ENCODE data around the gene SFMBT2. TPM values are rescaled to one million over a fixed set of nuclear protein-coding genes. Genes with fewer than 3 reads are reported as not detected.

The SFMBT2 gene
- polyA plus RNA-seq, 2 of the 4 experiments (the other 2 are of a cell fraction): 9.6 to 10.2 TPM

- TF ChIP-seq CEBPB (IDR thresholded peaks at IDR 0.05): no peak
These were observed 251.3 kb downstream of the SFMBT2 start (continued) for GRCh38 chr10:7159517-7159916.

DNA sequence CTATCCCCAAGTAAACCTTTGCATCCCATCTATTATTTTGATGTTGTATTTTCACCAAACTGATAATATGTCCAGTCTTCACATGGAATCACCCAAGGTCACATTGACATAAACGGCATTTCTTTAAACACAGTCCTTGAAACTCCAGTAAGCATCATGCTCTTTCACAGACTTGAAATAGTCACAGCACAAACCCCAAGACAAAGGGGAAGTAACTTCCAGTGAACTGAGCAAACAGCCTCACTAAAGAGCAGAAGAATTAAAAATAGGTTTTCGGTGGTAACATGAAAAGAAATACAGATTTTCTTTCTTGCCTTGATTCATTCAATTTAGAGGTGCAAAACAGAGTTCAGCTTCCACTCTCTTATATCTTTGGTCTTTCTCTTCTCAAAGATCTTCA lies 253.7 kb downstream of the SFMBT2 start:
- FAIRE-seq: no peak
- Histone ChIP-seq H3K9me3 (no peaks in the 10 kb centered on the region), H3K27ac (no peak overlapping the region), H3K4me3 (no peak overlapping the region), H3K4me2 (no peak overlapping the region), H3K4me1 (0 out of 3 replicates have a peak, but pooled peaks cover 3% of the 10 kb centered on the region)
- ATAC-seq: no peak
- no peak for TF ChIP-seq CTCF (IDR thresholded peaks at IDR 0.05)
- no peak for TF ChIP-seq FOSB (CRISPR knock-in tag; IDR thresholded peaks at IDR 0.05)
- TF ChIP-seq MAFK (IDR thresholded peaks at IDR 0.05; ENCODE audit: partially characterized antibody): no peak
- no peak for TF ChIP-seq CBX2 (IDR thresholded peaks at IDR 0.05; ENCODE audit: borderline replicate concordance, low read depth)
- TF ChIP-seq TP53 (CRISPR knock-in tag; IDR thresholded peaks at IDR 0.05): no peak
- no peak for TF ChIP-seq BCL3 (IDR thresholded peaks at IDR 0.05)
- DNase-seq (ENCODE audit: low read depth in 1 of 2, low spot score in 1 of 2): no peak
- 79% methylated on average over 2 of the region's 2 CpGs for WGBS (ENCODE audit: missing lambda C conversion rate)
- ChIA-PET POLR2A (no interaction called here), CTCF (no interaction called here)

DNA sequence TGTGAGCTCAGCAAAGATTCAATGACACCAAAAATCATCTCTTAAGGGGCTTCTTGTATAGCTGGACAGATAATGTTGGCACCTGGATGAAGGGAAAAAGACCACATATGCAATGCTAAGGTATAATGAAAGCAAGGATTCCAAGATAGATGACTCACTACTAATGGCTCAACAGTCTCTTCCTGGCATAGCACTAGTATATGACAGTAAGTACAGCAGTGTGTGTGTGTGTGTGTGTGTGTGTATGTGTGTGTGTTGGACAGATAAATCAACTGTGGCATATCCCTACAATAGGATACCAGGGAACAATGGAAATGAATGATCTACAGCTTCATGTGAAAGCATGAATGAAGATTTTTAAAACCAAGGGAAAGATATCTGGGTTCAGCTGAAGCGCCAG lies 257.1 kb downstream of the SFMBT2 start:
- WGBS (ENCODE audit: missing lambda C conversion rate): 71% methylated on average over 1 of the region's 1 CpG
- ATAC-seq: peak; percentile 53 to 62; a peak in 5 of 6 replicates

GRCh38 chr10:7152982-7153381 lies 257.9 kb downstream of the SFMBT2 start:
- Histone ChIP-seq H3K9me3 (no peaks in the 10 kb centered on the region), H3K27ac (no peak overlapping the region), H3K4me2 (no peak overlapping the region), H3K4me1 (0 out of 3 replicates have a peak, but pooled peaks cover 3% of the 10 kb centered on the region), H3K4me3 (no peak overlapping the region)
- ChIA-PET POLR2A (no interaction called here), CTCF (interaction anchor here (1.1 to 1.6 kb wide), 3 partner anchors 98 to 264 kb away, joined by 3 to 5 read pairs (median 4); no protein-coding TSS in a partner anchor)
- TF ChIP-seq FOSL2 (IDR thresholded peaks at IDR 0.05) (no peak), FOSL2 (CRISPR knock-in tag; IDR thresholded peaks at IDR 0.05) (no peak), KDM1A (IDR thresholded peaks at IDR 0.05; ENCODE audit: low read depth) (no peak), POLR2A (IDR thresholded peaks at IDR 0.05; ENCODE audit: low read length) (no peak), CTCF (IDR thresholded peaks at IDR 0.05) (no peak), FOXS1 (CRISPR knock-in tag; IDR thresholded peaks at IDR 0.05) (no peak), HOXB13 (CRISPR knock-in tag; IDR thresholded peaks at IDR 0.05; ENCODE audit: low read depth) (no peak), HMGXB4 (CRISPR knock-in tag; IDR thresholded peaks at IDR 0.05; ENCODE audit: borderline replicate concordance) (no peak), TFCP2L1 (CRISPR knock-in tag; IDR thresholded peaks at IDR 0.05) (no peak)
- TF ChIP-seq, protein P1, sequence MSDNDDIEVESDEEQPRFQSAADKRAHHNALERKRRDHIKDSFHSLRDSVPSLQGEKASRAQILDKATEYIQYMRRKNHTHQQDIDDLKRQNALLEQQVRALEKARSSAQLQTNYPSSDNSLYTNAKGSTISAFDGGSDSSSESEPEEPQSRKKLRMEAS (IDR thresholded peaks at IDR 0.05): no peak
- FAIRE-seq (no peak), DNase-seq (ENCODE audit: low read depth in 1 of 2, low spot score in 1 of 2) (no peak), ATAC-seq (no peak)
- 57% methylated on average over 3 of the region's 3 CpGs for WGBS (ENCODE audit: missing lambda C conversion rate)

More for the DNA sequence above, 257.1 kb downstream of the SFMBT2 start:
- POLR2A ChIA-PET: no interaction called here
- peak in 1 of 2 experiments; percentile 47 for DNase-seq (ENCODE audit: low read depth in 1 of 2, low spot score in 1 of 2)
- Histone ChIP-seq H3K4me1 (0 out of 3 replicates have a peak, but pooled peaks cover 3% of the 10 kb centered on the region), H3K4me2 (no peak overlapping the region), H3K4me3 (no peak overlapping the region), H3K9me3 (no peaks in the 10 kb centered on the region), H3K27ac (no peak overlapping the region)
- CTCF ChIA-PET: no interaction called here
- 0 out of 2 replicates have a peak, but pooled peaks have one; percentile 28 for TF ChIP-seq FOSL2 (IDR thresholded peaks at IDR 0.05)
- peak; percentile 35; the same call in 1 of the 2 replicates for TF ChIP-seq FOSL2 (CRISPR knock-in tag; IDR thresholded peaks at IDR 0.05)
- no peak for TF ChIP-seq POLR2A (IDR thresholded peaks at IDR 0.05; ENCODE audit: low read length)
- peak; percentile 46 for FAIRE-seq
